NAMALWA (cell line): Measurements from ENCODE around the gene UBN2.

Experiments
- DNase-seq: peaks from one replicate; pipeline ENCODE4 v3.0.0-alpha.2; 2015; ENCODE audit warnings: low spot score

The UBN2 gene

DNA sequence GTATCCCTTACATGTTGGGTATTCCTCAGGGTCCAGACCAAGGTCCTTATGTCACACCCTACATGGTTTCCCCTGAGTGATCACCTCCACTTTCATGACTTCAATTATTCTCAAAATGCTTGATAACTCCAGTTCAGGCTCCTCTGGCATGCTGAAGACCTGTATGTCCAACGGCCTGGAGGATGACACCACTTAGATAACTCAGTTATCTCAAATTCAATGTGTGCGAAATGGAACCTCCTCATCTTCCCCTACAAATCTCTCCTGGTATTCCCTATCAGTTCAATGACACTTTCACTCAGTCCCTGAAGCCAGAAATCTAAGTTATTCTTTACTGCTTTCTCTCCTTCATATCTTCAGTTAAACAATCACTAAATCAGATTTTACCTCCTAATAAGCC lies 120.0 kb downstream of the UBN2 start:
- DNase-seq: no peak

DNA sequence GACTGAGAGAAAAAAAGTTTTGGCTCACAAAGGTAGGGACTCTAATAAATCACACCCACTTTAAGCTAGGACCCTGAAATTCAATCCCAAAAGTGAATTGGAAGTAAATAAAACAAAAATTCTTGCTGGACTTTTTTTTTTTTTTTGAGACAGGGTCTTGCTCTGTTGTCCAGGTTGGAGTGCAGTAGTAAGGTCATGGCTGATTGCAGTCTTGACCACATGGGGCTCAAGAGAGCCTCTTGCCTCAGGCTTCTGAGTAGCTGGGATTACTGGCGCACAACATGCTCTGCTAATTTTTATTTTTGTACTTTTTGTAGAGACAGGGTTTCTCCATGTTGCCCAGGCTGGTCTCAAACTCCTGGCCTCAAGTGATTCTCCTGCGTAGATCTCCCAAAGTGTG lies 123.7 kb downstream of the UBN2 start:
- no peak for DNase-seq

DNA sequence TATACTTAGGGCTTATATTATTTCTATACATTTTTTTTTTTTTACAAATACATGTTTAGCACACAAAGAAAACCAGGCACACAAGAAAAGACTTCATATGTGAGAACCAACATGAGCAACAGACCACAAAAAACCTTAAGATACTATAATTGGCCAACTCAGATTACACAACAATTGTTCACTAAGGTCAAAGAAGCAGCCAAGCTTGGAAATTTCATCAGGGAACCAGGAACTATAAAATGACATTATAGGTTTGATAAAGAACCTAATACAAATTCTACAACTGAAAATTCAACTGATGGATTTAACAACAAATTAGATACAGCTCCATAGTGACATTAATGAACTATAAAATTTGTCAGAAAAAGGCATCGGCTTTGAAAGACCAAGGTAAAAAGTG lies 124.3 kb downstream of the UBN2 start:
- no peak for DNase-seq
